A673 (cell line): ENCODE measurements around the gene GATAD2B.

Experiments used
- EZH2 ChIP-seq: fragments of 200-600 bp; sonication (generic); IDR thresholded peaks from 2 replicates; pipeline ENCODE4 v1.6.1; 2017; ENCODE audit warnings: borderline replicate concordance, low read depth, mild to moderate bottlenecking, mixed read lengths, antibody characterized with exemption, low read length; ENCODE audit not compliant: poor library complexity, severe bottlenecking
- TF ChIP-seq, protein P1 (sequence below): fragments of 300-800, 200-600 bp; sonication (generic); conservative IDR thresholded peaks from 2 replicates; pipeline ENCODE4 v1.5.1; 2017; ENCODE audit warnings: low read depth, mild to moderate bottlenecking, antibody characterized with exemption, low read length, moderate library complexity, mixed read lengths

- no peak for TF ChIP-seq EZH2
- TF ChIP-seq, protein P1, sequence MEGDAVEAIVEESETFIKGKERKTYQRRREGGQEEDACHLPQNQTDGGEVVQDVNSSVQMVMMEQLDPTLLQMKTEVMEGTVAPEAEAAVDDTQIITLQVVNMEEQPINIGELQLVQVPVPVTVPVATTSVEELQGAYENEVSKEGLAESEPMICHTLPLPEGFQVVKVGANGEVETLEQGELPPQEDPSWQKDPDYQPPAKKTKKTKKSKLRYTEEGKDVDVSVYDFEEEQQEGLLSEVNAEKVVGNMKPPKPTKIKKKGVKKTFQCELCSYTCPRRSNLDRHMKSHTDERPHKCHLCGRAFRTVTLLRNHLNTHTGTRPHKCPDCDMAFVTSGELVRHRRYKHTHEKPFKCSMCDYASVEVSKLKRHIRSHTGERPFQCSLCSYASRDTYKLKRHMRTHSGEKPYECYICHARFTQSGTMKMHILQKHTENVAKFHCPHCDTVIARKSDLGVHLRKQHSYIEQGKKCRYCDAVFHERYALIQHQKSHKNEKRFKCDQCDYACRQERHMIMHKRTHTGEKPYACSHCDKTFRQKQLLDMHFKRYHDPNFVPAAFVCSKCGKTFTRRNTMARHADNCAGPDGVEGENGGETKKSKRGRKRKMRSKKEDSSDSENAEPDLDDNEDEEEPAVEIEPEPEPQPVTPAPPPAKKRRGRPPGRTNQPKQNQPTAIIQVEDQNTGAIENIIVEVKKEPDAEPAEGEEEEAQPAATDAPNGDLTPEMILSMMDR: no peak
Observed at GRCh38 chr1:153907134-153907533, 15.6 kb downstream of the GATAD2B start.
